Skeletal muscle satellite cell (primary cell): ENCODE measurements around the gene ZNF407.

Experiments used
- H3K27me3 ChIP-seq: 2 replicates; pipeline ENCODE4 v1.7.0; 2013; ENCODE audit warnings: low read length; ENCODE audit not compliant: control insufficient read depth, insufficient read depth
- H3K36me3 ChIP-seq: 2 replicates; pipeline ENCODE4 v1.7.0; 2013; ENCODE audit warnings: mild to moderate bottlenecking, control low read depth, low read length; ENCODE audit not compliant: insufficient read depth
- H3K4me1 ChIP-seq: 2 replicates; pipeline ENCODE4 v1.7.0; 2013; ENCODE audit warnings: low read length; ENCODE audit not compliant: control insufficient read depth, insufficient read depth
- H3K4me2 ChIP-seq: 2 replicates; pipeline ENCODE4 v1.7.0; 2013; ENCODE audit warnings: mild to moderate bottlenecking, low read length
- H3K4me3 ChIP-seq: 2 replicates; pipeline ENCODE4 v1.7.0; 2013; ENCODE audit warnings: low read length
- H3K9ac ChIP-seq: 2 replicates; pipeline ENCODE4 v1.7.0; 2013; ENCODE audit warnings: mild to moderate bottlenecking, low read depth, low read length, moderate library complexity
- H3K9me3 ChIP-seq: replicated peaks from 2 replicates; pipeline ENCODE4 v1.7.0; 2013; ENCODE audit warnings: mild to moderate bottlenecking, control low read depth, low read length

The ZNF407 gene

DNA sequence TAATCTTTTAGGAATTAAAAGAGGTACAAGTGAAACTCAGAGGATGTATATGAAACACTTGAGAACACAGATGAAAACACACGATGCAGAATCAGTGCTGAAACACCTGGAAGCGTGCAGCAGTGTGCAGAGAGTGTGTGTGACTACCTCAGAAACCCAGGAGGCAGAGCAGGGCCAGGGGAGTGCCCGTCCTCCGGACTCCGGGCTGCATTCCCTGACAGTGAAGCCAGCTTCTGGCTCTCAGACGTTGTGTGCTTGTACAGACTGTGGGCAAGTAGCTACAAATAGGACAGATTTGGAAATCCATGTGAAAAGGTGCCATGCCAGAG lies 34.6 kb downstream of the ZNF407 start:
- H3K36me3 ChIP-seq: peaks cover 12% of the 10 kb centered on the region
- H3K9ac ChIP-seq: no peak overlapping the region
- no peaks in the 10 kb centered on the region for H3K27me3 ChIP-seq
- no peaks in the 10 kb centered on the region for H3K9me3 ChIP-seq
- H3K4me3 ChIP-seq: no peak overlapping the region
- H3K4me2 ChIP-seq: no peak overlapping the region
- H3K4me1 ChIP-seq: peaks cover 4% of the 10 kb centered on the region

DNA sequence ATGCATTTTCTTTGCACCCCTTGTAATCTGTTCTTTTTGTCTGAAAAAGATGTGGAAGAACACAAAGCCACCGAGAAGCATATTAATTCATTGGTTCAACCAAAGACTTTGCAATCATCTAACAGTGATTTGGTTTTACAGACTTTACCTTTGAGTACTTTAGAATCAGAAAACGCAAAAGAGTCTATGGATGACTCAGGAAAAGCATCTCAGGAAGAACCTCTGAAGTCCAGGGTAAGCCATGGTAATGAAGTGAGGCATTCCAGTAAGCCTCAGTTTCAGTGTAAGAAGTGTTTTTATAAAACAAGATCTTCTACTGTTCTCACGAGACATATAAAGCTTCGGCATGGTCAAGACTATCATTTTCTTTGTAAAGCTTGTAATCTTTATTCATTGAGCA lies 35.2 kb downstream of the ZNF407 start:
- no peaks in the 10 kb centered on the region for H3K9me3 ChIP-seq
- no peak overlapping the region for H3K4me2 ChIP-seq
- no peaks in the 10 kb centered on the region for H3K27me3 ChIP-seq
- H3K9ac ChIP-seq: no peak overlapping the region
- no peak overlapping the region for H3K4me3 ChIP-seq
- H3K36me3 ChIP-seq: peaks cover 12% of the 10 kb centered on the region
- H3K4me1 ChIP-seq: peaks cover 4% of the 10 kb centered on the region

DNA sequence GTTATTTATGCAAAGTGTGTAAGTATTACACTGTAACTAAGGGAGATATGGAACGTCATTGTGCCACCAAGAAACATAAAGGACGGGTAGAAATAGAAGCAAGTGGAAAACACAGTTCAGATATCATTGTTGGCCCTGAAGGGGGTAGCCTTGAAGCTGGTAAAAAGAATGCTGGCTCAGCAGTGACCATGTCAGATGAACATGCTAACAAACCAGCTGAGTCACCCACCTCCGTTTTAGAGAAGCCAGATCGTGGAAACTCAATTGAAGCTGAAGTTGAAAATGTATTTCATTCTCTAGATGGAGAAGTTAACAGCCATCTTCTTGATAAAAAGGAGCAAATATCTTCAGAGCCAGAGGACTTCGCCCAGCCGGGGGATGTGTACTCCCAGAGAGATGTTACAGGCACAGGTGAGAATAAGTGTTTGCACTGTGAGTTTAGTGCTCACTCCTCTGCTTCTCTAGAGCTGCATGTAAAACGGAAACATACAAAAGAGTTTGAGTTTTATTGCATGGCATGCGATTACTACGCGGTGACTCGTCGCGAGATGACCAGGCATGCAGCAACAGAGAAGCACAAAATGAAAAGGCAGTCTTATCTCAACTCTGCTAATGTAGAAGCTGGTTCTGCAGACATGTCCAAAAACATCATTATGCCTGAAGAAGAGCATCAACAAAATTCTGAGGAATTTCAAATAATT lies 36.1 kb downstream of the ZNF407 start:
- Histone ChIP-seq H3K4me2 (no peak overlapping the region), H3K9me3 (no peaks in the 10 kb centered on the region), H3K4me3 (no peak overlapping the region), H3K27me3 (no peaks in the 10 kb centered on the region), H3K9ac (no peak overlapping the region), H3K4me1 (peaks cover 4% of the 10 kb centered on the region), H3K36me3 (peaks cover 12% of the 10 kb centered on the region)

DNA sequence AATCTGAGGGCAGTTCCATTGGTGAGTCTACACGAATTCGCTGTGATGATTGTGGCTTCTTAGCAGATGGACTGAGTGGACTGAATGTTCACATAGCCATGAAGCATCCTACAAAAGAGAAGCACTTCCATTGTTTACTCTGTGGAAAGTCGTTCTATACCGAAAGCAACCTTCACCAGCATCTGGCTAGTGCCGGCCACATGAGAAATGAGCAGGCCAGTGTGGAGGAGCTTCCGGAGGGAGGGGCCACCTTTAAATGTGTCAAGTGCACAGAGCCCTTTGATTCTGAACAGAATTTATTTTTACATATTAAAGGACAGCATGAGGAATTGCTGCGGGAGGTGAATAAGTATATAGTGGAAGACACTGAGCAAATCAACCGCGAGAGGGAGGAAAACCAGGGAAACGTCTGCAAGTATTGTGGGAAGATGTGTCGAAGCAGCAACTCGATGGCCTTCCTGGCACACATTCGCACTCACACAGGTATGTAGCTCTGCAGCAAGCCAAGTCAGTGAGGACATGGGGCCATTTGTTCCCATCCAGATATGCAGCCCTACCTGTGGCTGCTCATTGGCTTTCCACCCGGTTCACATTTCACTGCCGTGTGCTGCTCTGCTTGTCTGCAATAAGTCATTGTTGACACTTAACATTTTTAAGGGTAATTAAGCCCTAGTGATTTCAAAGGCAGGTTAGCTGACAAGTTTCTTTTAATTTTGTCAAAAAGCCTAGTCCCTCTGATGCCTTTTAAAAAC lies 37.7 kb downstream of the ZNF407 start:
- no peaks in the 10 kb centered on the region for H3K9me3 ChIP-seq
- H3K4me2 ChIP-seq: no peak overlapping the region
- H3K9ac ChIP-seq: no peak overlapping the region
- no peaks in the 10 kb centered on the region for H3K27me3 ChIP-seq
- H3K4me1 ChIP-seq: peaks cover 4% of the 10 kb centered on the region
- H3K4me3 ChIP-seq: no peak overlapping the region
- H3K36me3 ChIP-seq: peaks cover 12% of the 10 kb centered on the region

DNA sequence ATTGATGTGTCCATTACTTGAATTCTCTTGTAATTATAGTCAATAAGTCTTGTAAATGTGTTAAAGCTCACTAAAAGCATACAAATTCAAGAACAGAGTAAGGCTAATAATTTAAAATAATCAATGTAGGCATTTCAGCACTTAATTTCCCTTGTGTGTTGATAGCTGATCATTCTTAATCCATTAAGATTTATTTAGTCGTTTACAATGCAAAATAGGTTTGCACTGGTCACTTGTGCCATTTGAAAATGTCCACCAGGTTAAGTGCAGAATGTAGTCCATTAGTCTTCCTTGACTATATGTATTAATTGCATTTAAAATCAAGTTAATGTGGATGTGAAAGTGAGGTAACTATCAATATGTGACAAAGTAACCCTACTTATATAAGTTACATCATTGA lies 39.4 kb downstream of the ZNF407 start:
- no peaks in the 10 kb centered on the region for H3K27me3 ChIP-seq
- peaks cover 4% of the 10 kb centered on the region for H3K4me1 ChIP-seq
- no peak overlapping the region for H3K9ac ChIP-seq
- peaks cover 6% of the 10 kb centered on the region for H3K36me3 ChIP-seq
- H3K9me3 ChIP-seq: no peaks in the 10 kb centered on the region
- no peak overlapping the region for H3K4me3 ChIP-seq
- no peak overlapping the region for H3K4me2 ChIP-seq

DNA sequence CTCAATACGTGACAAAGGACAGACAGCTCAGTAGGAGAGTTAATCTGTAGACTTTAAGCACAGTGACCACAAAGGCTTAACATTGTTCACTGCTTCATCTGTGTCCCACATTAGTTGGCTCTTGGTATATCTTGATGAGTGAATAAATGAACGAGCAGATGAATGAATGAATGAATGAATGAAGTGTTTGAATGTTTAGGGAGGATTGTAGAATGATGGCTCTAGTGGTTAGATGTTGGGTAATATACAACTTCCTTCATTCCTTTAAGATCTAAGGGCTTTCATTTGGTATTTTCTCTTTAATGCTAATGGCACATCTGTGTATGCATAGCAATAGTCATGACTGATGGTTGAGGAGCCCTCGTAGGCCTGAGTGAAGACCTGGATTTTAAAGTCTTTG lies 40.5 kb downstream of the ZNF407 start:
- Histone ChIP-seq H3K36me3 (peaks cover 6% of the 10 kb centered on the region), H3K9me3 (no peaks in the 10 kb centered on the region), H3K4me2 (no peak overlapping the region), H3K27me3 (no peaks in the 10 kb centered on the region), H3K4me3 (no peak overlapping the region), H3K4me1 (peaks cover 4% of the 10 kb centered on the region), H3K9ac (no peak overlapping the region)

DNA sequence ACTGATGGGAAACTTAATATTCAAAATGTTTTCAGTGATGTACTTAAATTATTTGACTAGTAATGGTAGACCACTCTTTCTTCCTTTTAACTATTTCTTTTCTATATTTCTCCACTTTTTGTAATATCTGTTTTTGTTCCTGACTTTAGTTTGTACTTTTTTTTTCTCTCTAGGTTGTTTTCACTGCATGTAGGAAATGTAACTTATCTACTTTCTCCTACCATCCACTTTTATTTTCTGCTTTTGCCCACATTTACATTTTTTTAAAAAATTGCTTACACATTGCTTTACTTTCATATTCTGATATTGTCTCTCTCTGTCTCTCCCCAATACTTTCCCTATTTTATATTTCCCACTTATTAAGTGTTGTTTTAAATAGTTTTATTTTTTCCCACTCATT lies 47.0 kb downstream of the ZNF407 start:
- Histone ChIP-seq H3K9ac (no peak overlapping the region), H3K4me2 (no peak overlapping the region), H3K9me3 (no peaks in the 10 kb centered on the region), H3K4me1 (peaks cover 4% of the 10 kb centered on the region), H3K4me3 (no peak overlapping the region), H3K27me3 (no peaks in the 10 kb centered on the region), H3K36me3 (no peaks in the 10 kb centered on the region)

DNA sequence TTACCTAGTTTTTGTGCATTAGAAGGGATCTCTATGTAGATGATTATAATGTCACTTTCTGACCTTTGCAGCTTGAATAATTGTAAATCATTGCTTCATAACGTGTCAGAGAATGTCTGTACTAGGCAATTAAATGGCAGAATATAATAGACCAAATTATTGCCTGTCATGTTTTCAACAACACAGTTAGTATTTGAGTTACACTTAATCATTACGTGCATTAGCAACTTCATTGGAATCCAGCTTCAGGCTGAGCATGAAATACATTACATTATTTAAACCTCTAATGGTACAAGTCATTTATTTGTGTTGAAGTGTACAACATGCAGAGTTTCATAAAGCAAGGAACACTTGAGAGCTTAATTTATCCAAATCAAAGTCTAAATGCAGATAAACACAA lies 48.0 kb downstream of the ZNF407 start:
- Histone ChIP-seq H3K36me3 (no peaks in the 10 kb centered on the region), H3K9ac (no peak overlapping the region), H3K9me3 (no peaks in the 10 kb centered on the region), H3K4me3 (no peak overlapping the region), H3K27me3 (no peaks in the 10 kb centered on the region), H3K4me2 (no peak overlapping the region), H3K4me1 (peaks cover 4% of the 10 kb centered on the region)

DNA sequence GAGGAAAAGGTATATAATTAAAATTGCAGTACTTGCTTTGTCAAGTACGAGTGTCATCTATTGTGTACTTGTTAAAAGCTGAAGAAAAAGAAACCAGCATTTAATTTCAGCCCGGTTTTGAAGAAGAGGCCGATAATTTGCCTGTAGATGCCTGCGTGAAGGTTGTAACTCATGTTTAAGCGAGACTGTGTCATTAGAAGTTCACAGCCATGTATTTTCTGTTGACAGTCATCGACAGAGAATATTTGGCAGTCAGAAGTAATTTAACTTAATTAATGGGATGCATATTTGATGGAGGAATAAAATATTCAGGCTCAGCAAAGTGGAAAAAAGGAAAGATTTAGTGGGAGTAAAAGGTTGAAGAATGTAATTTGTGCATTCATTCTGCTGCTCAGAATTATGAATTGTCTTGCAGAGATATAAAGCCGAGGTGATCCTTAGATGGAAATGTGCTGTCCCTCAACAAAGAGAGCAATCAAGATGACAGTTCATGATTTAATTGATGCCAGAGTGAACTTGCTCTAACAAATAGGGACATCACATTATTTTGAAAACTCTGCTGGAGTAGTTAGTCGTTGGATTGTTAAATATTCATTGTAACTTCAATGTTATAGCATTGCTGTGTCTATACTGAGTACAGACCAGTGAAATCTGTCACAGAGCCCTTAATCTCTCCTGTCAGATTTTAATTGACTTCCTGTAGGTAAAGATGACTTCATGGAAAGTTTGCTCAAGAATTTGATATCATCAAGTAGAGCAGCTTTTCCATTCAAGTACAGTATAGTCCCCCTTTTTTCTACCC lies 53.9 kb downstream of the ZNF407 start:
- no peak overlapping the region for H3K4me3 ChIP-seq
- peaks cover 3% of the 10 kb centered on the region for H3K4me1 ChIP-seq
- no peak overlapping the region for H3K9ac ChIP-seq
- H3K9me3 ChIP-seq: no peaks in the 10 kb centered on the region
- H3K27me3 ChIP-seq: no peaks in the 10 kb centered on the region
- no peaks in the 10 kb centered on the region for H3K36me3 ChIP-seq
- H3K4me2 ChIP-seq: no peak overlapping the region

DNA sequence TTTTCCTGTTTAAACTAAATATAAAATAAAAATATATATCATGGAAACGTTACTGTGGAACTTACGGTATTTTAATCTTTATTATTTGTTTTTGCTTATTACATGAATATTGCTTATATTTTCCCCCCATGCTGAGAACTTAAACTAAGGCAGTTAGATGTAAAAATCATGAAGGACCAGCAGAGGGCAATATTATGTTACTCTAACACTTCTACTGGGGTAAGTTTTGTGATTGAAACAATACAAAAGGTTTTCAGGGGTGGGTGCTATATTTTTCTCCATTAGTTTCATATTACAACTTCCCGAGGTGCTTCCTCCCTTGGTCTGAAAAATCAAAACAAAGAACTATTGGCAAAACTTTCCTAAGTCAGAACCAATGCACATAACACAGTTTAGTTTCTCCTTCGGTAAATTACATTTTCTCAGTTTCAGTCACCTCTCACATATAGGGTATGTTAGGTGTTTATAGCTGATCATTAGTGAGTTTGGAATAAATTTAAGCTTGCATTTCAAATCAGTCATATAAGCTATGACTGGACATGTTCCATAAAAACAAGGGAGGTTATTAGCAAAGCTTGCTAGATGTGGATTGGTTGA lies 54.8 kb downstream of the ZNF407 start:
- Histone ChIP-seq H3K4me3 (no peak overlapping the region), H3K36me3 (no peaks in the 10 kb centered on the region), H3K27me3 (no peaks in the 10 kb centered on the region), H3K4me2 (no peak overlapping the region), H3K9ac (no peak overlapping the region), H3K9me3 (no peaks in the 10 kb centered on the region), H3K4me1 (peaks cover 3% of the 10 kb centered on the region)

DNA sequence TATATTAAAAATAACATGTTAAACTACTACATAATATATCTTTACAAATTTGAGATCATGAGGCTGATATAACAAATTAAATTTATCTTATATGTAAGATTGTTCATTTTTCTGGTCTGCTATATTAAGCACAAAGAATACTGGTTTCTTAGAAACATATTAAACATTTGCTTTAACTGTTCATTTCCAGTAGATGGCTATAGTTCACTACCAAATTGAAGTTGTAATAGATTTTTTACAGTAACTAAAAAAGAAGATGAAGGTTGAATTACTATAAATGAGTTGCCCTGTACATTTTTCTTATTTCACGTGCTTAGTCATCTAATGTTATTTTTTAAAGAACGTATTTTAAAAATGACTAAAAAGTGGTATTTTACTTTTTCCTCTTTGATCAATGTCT lies 57.0 kb downstream of the ZNF407 start:
- Histone ChIP-seq H3K4me1 (peaks cover 3% of the 10 kb centered on the region), H3K36me3 (no peaks in the 10 kb centered on the region), H3K27me3 (no peaks in the 10 kb centered on the region), H3K4me3 (no peak overlapping the region), H3K4me2 (no peak overlapping the region), H3K9me3 (no peaks in the 10 kb centered on the region), H3K9ac (no peak overlapping the region)
